ENCODE results near the gene PPP1R3C. TPM values are rescaled to one million over a fixed set of nuclear protein-coding genes. Genes with fewer than 3 reads are reported as not detected.
A peak's percentile ranks its signal among the peaks of the same experiment; 100 is the strongest.

PPP1R3C gene
- total and polyA plus RNA-seq, 2 of the 4 experiments (the other 2 are of a cell fraction), result 17.4 to 62.9 TPM

DNA sequence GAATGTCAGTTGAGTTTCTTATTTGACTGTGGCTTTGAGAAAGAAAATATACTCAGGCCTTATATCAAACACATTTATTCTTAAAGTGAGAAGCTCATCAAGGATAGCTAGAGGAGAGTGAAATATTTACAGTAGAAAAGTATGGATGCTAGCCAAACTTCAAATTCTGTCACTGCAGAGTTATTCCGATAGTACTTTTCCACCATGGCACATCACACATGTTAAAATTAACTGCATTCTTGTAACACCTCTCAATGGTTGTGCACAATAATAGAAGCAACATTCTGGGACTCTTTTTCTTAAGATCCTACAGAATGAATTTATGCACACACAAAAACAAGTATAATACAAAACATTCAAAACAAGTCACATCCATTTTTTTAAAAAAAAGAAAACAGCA lies 4.5 kb downstream of the PPP1R3C start:
- no TSS peak for BruUV-seq (replicated peaks)
- Histone ChIP-seq H3K23ac (ENCODE audit: low read depth, low read length) (no peak overlapping the region), H4K8ac (ENCODE audit: low read depth in 2 of 2, low read length in 2 of 2) (no peak overlapping the region), H3K56ac (ENCODE audit: extremely low read depth, insufficient read depth, low read length) (no peak overlapping the region), H3K27me3 (ENCODE audit: control insufficient read depth, insufficient read depth, low read length) (no peaks in the 10 kb centered on the region), H2BK20ac (ENCODE audit: low read depth, low read length) (no peak overlapping the region), H3K9me1 (ENCODE audit: insufficient read depth, low read length) (peaks cover 5% of the 10 kb centered on the region), H3K4me2 (ENCODE audit: low read depth, low read length) (peak overlapping the region; percentile 95; the same call in 1 of the 2 replicates), H3K9ac (ENCODE audit: low read depth, low read length) (no peak overlapping the region), H3K4me3 (ENCODE audit: insufficient read depth, low read depth, low read length) (peak overlapping the region; percentile 22; the same call in 1 of the 2 replicates), H3K9me3 (ENCODE audit: control insufficient read depth, insufficient read depth, low read length) (no peaks in the 10 kb centered on the region; the same call in 1 of the 2 replicates), H2AFZ (replicated peaks; ENCODE audit: low read length, poor library complexity) (no peak overlapping the region), H3K79me1 (ENCODE audit: low read depth in 1 of 2, low read length in 2 of 2) (peaks cover 26 to 41% of the 10 kb centered on the region in 2 experiments), H3K14ac (replicated peaks; ENCODE audit: low read depth, low read length) (no peak overlapping the region), H3K4ac (ENCODE audit: low read depth, low read length) (no peak overlapping the region), H2BK15ac (ENCODE audit: low read depth, low read length) (no peak overlapping the region), H2BK5ac (ENCODE audit: low read depth, low read length, poor library complexity, severe bottlenecking) (peak overlapping the region; percentile 68), H3K36me3 (ENCODE audit: control insufficient read depth, insufficient read depth, low read length) (peaks cover 25% of the 10 kb centered on the region), H4K91ac (ENCODE audit: insufficient read depth, low read depth, low read length) (no peak overlapping the region), H2AK5ac (ENCODE audit: low read depth, low read length) (no peak overlapping the region), H3K4me1 (ENCODE audit: control insufficient read depth, insufficient read depth, low read length) (peaks cover 8% of the 10 kb centered on the region), H3K27ac (ENCODE audit: insufficient read depth, low read length) (no peak overlapping the region), H4K20me1 (ENCODE audit: insufficient read depth, low read length) (peaks cover 27% of the 10 kb centered on the region), H4K5ac (ENCODE audit: low read depth, low read length) (no peak overlapping the region), H2AK9ac (replicated peaks; ENCODE audit: low read depth, low read length, poor library complexity) (no peak overlapping the region), H3K18ac (ENCODE audit: low read depth, low read length) (no peak overlapping the region), H2BK120ac (ENCODE audit: low read depth, low read length) (no peak overlapping the region)
- in situ Hi-C loops (cut with MboI; ENCODE audit: low sequenced_read_pairs) (no loop called here), intact Hi-C loops (cut with micrococcal nuclease) (no loop called here), dilution Hi-C loops (cut with HindIII; ENCODE audit: low sequenced_read_pairs, unreplicated experiment) (no loop called here)
- POLR2A ChIA-PET (ENCODE audit: unreplicated experiment), result no interaction called here
- ATAC-seq (ENCODE audit: low read depth) (no peak), DNase-seq (no peak)
- WGBS, 2 experiments (ENCODE audit: extremely low coverage in 2 of 2, insufficient read length in 1 of 2), result 13% methylated on average over 1 of the region's 1 CpG; no CpG with 5 or more reads in 1 of the 2 experiments
- no peak for TF ChIP-seq ELK1 (IDR thresholded peaks at IDR 0.05; ENCODE audit: borderline replicate concordance, low read depth, low read length)
- no peak for TF ChIP-seq USF2 (IDR thresholded peaks at IDR 0.05; ENCODE audit: low read depth, low read length)
- no peak for TF ChIP-seq BHLHE40 (IDR thresholded peaks at IDR 0.05; ENCODE audit: low read depth, low read length)
- TF ChIP-seq CEBPB (IDR thresholded peaks at IDR 0.05; ENCODE audit: low read depth, low read length), result no peak
- no peak for TF ChIP-seq MAZ (IDR thresholded peaks at IDR 0.05; ENCODE audit: borderline replicate concordance, low read depth, low read length)
- no peak for TF ChIP-seq RFX5 (IDR thresholded peaks at IDR 0.05; ENCODE audit: low read depth, low read length)
- TF ChIP-seq RCOR1 (IDR thresholded peaks at IDR 0.05; ENCODE audit: insufficient replicate concordance, low read length), result no peak
- no peak for TF ChIP-seq RAD21 (IDR thresholded peaks at IDR 0.05; ENCODE audit: low read length)
- CTCF ChIA-PET, result interaction anchor here (1.3 kb wide), 1 partner anchor 330 kb away, joined by 4 read pairs; no protein-coding TSS in a partner anchor
